GM12892 (cell line): ENCODE data around the gene CLMN.

Experiments
- POLR2A ChIP-seq: IDR thresholded peaks from 2 replicates; pipeline ENCODE4 v1.6.1; 2011; ENCODE audit warnings: low read depth, low read length, control low read depth
- POLR2AphosphoS5 ChIP-seq: IDR thresholded peaks from 2 replicates; pipeline ENCODE4 v1.6.1; 2011; ENCODE audit warnings: low read depth, low read length, control low read depth

DNA sequence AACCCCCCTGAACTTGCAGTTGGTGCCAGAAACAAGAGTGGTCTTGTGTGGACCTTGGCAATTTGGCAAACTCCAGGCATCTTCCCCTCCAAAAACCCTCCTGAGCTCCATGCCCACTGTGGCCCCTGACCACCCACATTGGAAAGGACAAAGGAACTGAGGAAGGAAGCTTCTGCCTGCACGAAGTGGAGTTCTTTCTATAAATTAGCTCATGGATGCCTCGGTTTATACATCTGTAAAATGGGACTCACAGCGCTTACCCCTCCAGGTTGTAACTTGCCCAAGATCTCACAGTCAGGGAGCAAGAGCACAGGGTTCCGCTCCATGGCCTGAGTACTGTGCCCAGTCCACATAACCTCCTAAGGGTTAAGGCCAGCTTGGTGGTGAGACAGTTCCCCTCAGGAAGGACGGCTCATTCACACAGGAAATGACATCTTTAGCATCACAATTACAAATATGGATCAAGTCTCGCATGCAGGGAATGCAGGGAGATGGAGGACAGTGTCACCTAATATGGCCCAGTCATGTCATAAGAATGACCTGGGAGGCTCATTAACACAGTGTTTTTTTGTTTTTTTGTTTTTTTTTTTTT is 66.6 kb downstream of the CLMN start:
- TF ChIP-seq POLR2A, result no peak
- no peak for TF ChIP-seq POLR2AphosphoS5
